Adipocyte (in vitro differentiated cells): Measurements from ENCODE around the gene TIE1.
"Not testable (repeated sequence)": the region's sequence is repeated elsewhere in the genome, so short reads cannot be mapped to it uniquely, and the experiment has no call there.

Source experiments
- DNase-seq: peaks from one replicate; pipeline ENCODE4 v3.0.0-alpha.2; 2015; ENCODE audit warnings: low read depth
- H3K27me3 ChIP-seq: replicated peaks from 2 replicates; pipeline ENCODE4 v1.7.0; 2013; ENCODE audit warnings: mild to moderate bottlenecking, low read length, moderate library complexity; ENCODE audit not compliant: control insufficient read depth, insufficient read depth
- H3K36me3 ChIP-seq: 2 replicates; pipeline ENCODE4 v1.7.0; 2013; ENCODE audit warnings: low read length, mild to moderate bottlenecking, moderate library complexity; ENCODE audit not compliant: control insufficient read depth, insufficient read depth, severe bottlenecking
- H3K4me1 ChIP-seq: 2 replicates; pipeline ENCODE4 v1.7.0; 2013; ENCODE audit warnings: mild to moderate bottlenecking, low read length, moderate library complexity; ENCODE audit not compliant: control insufficient read depth, insufficient read depth
- H3K4me3 ChIP-seq: 2 replicates; pipeline ENCODE4 v1.7.0; 2013; ENCODE audit warnings: mild to moderate bottlenecking, low read length, moderate library complexity
- H3K9ac ChIP-seq: 2 replicates; pipeline ENCODE4 v1.7.0; 2013; ENCODE audit warnings: mild to moderate bottlenecking, low read length, moderate library complexity
- H3K9me3 ChIP-seq: 2 replicates; pipeline ENCODE4 v1.7.0; 2013; ENCODE audit warnings: mild to moderate bottlenecking, low read length, moderate library complexity; ENCODE audit not compliant: control insufficient read depth

TIE1 gene

DNA sequence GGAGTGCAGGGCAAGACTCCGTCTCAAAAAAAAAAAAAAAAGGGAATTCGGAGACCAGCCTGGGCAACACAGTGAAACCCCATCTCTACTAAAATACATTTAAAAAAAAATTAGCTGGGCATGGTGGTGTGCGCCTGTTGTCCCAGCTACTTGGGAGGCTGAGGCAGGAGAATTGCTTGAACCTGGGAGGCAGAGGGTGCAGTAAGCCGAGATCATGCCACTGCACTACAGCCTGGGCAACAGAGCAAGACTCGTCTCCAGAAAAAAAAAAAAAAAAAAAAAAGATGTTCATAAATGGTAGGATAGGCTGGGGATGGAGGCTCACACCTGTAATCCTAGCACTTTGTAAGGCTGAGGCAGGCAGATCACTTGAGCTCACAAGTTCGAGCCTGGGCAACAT, 69.0 kb downstream of the TIE1 start:
- not testable (repeated sequence) for H3K9me3 ChIP-seq, H3K27me3 ChIP-seq, DNase-seq, H3K4me3 ChIP-seq, H3K36me3 ChIP-seq, H3K9ac ChIP-seq
- H3K4me1 ChIP-seq, result peaks cover 29% of the 10 kb centered on the region

DNA sequence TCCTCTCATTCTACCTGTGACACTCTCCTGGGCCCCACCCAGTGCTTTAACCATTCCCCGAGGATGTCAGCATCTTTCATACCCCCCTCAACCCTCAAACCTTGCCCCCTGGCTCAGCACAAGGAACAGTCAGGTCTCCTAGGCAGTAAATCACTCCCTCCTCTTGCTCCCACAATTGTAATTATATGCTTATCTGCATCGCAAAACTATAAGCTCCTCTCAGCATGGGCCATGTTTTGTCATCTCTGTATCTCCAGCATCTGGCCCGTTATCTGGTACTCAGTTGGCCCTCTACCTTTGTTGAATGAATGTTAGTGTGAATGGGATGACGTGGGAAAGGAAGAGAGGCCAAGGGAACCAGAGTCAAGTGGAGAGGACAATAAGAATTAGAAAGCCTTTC, 69.8 kb downstream of the TIE1 start:
- Histone ChIP-seq H3K4me1 (peaks cover 29% of the 10 kb centered on the region), H3K4me3 (no peak overlapping the region), H3K27me3 (no peaks in the 10 kb centered on the region), H3K36me3 (peaks cover 2% of the 10 kb centered on the region), H3K9me3 (no peaks in the 10 kb centered on the region), H3K9ac (no peak overlapping the region)
- no peak for DNase-seq

DNA sequence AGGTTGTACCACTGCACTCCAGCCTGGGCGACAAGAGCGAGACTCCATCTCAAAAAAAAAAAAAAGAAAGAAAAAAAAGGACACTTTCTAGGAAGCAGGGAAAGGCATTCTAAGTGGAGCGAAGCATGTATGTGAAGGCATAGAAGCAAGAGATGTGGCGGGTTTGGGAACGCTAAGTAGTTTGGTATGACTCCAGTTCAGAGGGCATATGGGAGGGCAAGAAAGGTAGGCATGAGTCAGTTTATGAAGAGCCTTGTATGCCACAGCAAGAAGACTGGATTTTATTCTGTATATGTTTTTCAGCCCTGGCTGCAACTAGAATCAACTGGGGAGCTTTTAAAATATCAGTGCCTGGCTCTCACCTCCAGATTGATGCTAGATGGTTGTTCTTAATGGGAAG, 71.4 kb downstream of the TIE1 start:
- peaks cover 18% of the 10 kb centered on the region for H3K4me1 ChIP-seq
- H3K9ac ChIP-seq, result no peak overlapping the region
- H3K4me3 ChIP-seq, result no peak overlapping the region
- no peak for DNase-seq
- no peaks in the 10 kb centered on the region for H3K36me3 ChIP-seq
- no peaks in the 10 kb centered on the region for H3K9me3 ChIP-seq
- H3K27me3 ChIP-seq, result no peaks in the 10 kb centered on the region
